ENCODE measurements around the gene ABTB2.

Gene ABTB2

DNA sequence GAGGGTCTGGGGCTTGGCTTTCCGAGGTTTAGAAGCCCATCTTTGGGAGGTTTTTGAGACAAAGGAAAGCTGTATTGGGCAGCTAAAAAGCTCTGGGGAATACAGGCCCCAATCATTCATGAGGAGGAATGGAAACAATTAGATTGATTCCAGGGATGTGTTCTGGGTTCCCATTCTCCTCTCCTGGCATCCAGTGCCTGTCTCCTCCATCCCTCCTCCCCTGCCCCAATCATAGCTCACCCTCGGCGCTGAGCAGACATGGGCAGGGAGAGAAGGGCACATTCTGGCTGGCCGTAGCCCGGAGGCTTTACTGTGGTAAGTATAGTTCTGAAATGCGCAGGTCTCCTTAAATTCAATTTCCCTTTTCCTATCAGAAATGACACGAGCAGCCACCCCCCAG lies 42.4 kb downstream of the ABTB2 start:
- DNase-seq (ENCODE audit: low spot score), result no peak

DNA sequence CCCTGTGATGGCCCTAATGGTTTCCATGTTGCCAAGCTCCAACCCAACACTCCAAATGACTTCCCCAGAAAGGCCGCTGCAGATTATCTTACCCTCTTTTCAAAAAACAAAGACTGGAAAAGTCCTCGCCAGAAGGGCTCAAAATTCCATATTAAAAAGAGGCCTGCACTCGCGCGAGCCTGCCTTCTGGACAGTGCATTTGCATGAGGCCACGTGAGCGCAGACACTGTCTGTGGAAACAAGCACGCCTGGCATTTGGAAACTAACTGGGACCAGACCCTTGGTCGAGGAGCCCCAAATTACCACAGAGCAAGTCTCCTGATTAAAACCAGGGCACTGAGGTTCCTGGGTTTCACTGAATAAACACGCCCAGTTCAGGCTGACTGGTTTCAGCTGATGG lies 42.9 kb downstream of the ABTB2 start:
- no peak for DNase-seq (ENCODE audit: low spot score)

DNA sequence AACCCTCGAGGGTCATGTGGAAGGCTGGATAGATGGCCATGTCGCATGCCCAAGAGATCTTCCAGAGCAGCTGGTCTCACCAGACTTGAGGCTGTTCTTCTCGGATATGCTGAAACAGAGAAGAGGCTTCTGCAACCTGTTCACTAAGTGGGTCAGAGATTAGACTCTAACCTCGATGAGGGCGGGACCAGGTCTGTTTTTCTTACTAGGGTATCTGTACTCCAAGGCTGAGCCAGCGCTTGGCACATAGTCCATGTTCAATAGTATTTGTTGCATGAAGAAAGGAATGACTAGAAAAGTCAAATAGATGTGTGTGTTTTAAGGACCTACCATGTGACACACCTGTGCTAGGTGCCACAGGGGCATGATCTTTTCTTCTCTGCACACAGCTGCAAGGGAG lies 43.6 kb downstream of the ABTB2 start:
- no peak for DNase-seq (ENCODE audit: low spot score)

DNA sequence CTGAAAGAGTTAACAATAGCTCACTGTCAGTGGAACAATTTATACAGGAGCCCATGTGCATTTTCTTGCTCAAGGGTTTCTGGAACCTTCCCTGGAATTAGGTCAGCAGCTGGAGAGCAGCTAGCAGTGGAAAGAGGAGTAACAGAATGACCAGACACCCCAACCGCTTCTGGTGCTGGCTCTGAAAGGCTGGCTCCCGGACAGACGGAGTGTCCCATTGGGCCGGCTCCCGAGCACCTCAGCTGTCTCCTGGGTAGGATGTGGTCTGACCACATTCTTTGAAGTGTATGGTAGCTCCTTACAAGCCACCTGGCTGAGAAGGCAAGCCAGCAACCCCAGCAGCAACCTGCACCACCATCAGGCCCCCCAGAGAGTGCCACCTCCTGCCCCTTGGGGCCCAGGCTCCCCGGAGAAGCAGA lies 44.7 kb downstream of the ABTB2 start:
- no peak for DNase-seq (ENCODE audit: low spot score)

DNA sequence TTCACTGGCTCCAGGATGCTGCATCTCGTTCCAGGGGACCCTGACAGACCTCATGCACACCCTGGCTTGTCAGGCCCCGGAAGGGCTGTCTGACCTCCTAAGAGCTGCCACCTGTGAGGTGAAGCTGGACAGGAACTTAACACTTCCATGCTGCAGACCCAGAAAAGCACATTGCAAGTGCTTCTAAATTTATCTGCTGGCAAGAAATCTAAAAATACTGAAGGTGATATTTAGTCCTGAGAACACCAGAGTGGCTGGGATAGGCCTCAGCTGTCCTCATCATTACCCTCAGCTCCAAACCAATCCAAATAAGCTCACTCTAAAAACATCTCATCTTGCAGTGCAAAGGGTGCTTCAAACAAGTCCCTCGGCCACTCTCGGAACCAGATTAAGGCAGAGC lies 46.7 kb downstream of the ABTB2 start:
- no peak for DNase-seq (ENCODE audit: low spot score)

DNA sequence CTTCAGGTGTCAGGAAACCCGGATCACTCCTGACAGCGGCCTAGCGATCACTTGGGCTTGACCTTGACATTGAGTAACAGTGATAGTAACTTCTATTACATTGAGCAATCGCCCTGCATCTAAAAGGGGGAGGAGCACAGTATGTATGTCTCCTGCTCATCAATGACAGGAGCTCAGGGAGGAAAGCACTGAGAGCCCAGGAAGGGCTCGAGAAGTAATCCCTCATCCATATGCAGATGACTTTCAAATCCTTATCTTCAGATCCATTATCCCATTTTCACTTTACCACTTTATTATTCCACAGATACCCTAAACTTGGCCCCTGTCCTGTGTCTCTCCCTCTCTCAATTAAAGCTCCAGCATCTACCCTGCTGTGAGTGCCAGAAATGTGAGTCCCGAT lies 47.8 kb downstream of the ABTB2 start:
- DNase-seq (ENCODE audit: low spot score), result no peak

DNA sequence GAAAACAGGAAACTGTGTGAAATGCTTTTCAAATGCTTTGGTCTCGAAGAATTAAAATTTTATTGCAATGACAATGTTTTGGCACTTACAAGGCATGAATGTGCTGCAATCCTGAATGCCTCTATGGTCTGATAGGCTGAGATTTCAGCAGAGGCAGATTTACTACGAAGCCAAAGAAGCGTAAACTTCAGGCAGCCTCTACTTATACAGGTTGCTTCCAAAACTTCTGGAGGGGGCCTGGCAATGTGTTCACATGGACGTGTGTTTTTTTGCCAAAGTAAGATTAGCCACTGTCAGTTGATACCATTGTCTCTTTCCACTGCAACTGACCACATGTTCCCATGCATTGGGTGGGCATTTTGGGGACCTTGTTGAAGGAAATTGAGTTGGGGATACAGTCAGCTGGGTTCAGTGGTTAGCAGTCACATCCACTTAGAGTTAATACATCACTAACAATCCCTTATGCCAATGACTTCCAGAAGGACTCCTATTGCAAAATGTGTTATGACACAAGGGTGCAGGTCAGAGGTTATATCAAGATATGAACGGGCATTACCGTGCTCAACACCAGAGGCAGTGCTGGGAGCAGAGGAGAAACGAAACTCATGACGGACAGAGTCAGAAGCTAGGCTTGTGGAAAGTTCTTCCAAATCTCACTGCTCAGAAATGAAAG lies 48.8 kb downstream of the ABTB2 start:
- DNase-seq (ENCODE audit: low spot score), result peak; percentile 52

DNA sequence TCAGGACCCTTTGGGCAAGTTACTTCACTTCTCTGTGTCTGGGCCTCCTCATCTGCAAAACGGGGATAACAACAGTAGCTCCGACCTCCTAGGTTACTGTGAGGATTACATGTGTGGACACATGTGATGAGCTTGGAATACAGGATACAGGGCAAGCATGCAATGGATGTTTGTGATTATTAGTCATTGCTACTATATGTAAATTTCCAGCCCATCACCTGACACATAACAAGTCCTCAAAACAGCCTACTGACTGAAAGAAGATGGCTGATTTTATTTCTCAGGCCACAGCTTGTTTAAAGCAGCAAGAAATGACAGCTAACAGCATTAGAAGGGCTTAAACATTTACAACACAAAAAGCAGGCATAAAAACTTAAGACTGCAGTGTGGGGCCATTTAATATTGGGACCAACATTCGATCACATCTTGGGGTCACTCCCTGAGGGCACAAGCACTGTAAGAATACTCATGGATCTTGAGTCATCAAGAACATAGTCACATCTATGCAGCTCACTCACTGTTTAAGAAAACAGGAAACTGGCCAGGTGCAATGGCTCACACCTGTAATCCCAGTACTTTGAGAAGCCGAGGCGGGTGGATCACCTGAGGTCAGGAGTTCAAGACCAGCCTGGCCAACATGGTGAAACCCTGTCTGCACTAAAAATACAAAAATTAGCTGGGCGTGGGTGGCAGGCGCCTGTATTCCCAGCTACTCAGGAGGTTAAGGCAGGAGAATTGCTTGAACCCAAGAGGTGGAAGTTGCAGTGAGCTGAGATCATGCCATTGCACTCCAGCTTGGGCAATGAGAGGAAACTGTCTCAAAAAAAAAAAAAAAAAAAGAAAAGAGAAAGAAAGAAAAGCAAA lies 49.5 kb downstream of the ABTB2 start:
- DNase-seq (ENCODE audit: low spot score), result no peak

DNA sequence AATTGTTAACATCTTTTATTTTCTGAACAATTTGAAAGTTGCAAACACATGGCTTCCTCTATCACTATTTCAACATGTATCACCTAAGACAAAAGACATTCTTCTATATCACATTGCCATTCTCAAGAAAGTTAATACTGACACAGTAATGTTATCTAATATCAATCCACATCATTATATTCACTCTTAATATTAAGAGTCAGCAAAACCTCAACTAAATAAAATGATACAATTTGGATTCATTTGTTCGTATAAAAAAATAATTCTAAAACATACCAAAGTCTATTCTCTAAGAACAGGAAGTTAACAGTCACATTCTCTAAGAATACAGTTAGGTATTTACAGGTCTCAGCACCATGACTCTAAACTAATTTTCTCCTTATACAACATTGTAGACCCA lies 52.0 kb downstream of the ABTB2 start:
- no peak for DNase-seq (ENCODE audit: low spot score)

DNA sequence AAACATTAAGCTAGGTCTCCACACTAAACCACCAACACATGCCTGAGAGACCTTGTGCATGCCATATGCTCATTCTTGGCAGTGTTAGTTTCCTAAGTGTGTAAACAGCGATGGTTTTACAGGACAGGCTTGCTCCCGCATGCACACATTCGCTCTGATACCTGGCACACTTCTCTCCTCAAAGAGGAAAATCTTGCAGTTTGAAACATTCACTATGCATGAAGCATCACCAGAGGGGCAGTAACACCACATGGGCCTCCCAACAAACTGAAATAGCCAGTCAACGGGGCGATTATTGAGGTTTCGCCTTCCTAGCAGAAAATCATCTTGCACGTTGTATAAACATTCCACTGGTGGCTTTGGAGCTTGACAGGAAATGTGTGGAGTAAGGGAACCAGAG lies 52.6 kb downstream of the ABTB2 start:
- no peak for DNase-seq (ENCODE audit: low spot score)

DNA sequence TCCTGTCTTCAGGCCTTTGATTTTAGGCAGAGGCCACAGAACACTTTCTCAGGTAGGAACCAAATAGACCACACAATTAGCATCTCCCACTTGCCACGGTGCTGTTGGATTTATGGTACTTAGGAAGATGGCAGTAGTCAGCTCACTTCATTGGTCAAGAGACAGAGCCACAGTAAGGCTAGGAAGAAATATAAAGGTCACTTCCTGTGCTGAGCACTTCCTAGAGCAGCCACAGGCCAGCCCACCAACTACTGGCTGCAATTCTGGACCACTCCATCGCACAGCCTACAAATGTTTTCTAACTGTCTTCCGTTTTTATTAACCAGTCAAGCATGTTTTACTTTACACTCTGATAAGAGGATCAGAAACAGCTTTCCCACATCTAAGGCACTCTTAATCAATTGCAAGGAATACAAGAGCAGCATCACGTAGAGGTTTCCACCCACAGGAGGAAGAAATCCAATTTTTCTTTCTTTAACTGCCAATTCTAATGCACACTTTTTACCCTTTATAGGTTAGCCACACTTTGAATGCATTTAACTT lies 54.7 kb downstream of the ABTB2 start:
- no peak for DNase-seq (ENCODE audit: low spot score)

DNA sequence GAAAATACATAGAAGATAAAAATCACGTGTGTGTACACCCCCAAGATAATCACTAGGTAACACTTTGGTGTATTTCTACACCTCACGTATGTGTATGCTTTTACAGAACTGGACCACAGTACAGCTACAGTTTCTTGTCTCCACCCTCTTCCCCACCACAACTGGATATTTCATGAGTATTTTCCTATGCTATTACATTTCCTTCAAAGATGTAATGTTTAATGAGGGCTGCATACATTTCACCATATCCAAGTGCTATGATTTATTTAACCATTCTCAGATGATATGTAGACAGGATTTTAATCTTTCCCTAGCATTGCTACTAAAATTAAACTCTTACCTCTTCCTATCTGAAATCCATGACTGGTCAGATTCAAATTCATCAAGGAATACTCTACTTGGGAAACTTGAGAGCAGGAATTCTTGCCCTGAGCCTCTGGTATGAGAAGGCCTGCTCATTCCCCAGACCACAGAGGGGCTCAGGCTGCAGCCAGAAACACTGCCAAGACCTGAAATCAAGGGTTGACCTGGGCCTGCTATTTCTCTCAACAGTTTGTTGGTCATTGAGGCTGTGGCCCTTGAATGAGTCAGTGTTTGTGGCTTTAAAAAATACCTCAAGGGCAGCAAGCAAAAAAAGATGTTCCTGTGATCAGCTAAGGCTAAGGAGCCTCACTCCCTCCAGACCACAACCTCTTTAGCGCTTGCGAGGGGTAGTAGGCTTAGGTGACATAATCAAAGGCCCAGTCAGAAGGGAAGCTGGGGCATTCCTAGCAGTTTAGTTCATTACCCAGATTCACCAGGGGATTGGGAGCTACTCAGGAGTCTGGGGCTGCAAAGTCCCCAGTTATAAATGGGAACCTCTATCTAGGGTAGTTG lies 55.5 kb downstream of the ABTB2 start:
- no peak for DNase-seq (ENCODE audit: low spot score)

DNA sequence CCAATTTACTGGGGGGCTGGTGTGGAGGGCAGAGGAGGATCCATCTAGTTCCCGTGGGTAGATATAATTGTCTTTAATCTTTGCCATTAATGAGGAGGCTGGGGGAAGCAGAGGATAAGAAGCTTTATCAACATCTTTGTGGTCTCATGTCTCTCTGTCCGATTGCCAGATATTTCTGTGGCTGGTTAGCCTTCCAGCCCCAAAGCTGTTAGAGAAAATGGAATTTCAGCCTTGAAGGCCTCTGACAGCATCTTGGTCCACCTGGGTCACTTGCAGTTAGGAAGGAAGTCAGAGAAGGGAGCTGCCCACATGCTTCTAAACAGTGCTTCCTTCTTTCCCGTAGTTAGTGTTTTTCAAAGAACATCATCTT lies 56.9 kb downstream of the ABTB2 start:
- no peak for DNase-seq (ENCODE audit: low spot score)

DNA sequence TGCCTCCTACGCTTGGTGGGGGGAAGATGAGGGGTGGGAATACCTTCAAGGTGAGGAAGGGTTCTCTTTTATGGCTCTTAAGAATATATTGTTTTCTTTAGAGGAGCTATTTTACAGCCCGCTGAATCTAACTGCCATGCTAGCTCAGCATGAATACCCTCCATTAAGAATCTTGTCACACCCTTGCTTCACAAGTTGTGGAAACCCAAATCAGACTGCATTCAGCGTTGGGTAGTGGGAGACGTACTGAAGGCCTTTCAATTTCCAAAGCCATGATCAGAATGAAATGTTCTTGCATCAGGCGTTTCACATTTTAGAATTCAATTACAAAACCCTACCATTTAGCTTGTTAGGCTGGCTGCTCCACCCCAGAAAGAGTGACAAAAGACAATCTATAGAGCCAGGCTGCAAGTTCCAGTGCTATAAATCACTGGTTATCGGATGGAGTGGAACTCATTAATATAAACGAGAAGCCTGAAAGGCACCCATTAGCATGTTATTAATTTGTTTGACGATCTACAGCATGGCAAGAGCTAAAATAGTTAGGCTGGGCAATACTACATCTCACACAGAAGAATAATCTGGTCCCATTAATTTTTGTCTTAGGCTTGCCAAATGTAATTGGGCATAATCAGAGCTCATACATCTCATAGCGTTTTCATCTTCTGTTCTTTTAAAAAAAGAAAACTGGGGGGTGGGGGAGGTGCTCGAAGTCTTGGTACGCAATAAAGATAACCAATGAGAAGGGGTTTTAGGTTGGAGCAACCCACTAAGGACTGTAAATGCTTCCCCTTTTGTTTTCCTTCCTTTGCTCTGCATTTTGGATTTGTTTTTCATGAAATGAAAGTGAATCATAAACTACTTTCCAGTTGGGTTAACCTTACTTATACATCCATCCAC lies 57.5 kb downstream of the ABTB2 start:
- no peak for DNase-seq (ENCODE audit: low spot score)

DNA sequence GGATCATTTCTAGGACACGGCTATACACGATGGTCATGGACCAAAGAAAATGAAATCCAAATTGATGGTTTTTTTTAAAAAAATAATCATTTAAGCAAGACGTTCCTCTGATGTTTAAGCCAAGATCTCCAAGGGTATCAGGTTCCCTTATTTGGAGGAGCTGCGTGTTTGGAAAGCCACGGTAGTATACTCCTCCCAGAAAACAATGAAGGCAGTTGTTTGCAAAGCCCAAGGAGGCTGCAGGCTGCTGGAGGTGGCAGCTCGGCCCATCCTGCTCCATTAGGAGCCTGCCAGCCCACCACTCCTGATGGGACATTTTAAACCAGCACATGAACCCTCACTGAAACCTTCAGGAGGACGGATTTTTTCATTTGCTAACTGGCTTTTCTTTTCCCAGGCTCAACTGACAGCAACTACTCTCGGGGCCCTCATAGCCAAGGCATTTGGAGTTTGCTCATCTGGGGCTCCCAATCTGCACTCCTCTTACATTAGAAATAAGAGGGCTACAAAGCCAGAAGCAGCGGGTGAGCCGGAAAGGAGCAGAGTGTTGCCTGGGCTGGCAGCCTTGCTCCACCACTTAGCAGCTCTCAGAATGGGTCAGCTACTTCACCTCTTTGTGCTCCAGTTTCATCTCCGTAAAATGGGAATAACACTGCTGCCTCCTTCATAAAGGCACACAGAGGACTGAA lies 58.4 kb downstream of the ABTB2 start:
- no peak for DNase-seq (ENCODE audit: low spot score)

DNA sequence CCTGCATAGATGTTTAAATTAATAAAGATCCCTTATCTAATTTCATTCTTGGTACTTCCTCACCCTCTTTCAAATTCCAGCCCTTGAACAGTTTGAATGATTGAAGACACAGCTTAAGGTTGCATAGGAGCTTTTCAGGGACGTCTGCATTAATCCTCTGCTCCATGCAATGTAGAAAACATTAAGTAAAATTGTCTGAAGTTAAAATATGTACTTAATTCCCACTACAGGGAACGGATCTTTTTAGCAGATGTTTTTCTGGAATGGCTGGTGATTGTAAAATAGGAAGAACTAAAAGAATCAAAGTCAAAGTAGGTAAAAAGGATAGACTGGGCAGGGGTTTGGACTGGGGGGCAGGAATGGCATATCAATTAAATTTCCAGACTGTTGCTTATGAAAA lies 58.9 kb downstream of the ABTB2 start:
- DNase-seq (ENCODE audit: low spot score), result no peak

DNA sequence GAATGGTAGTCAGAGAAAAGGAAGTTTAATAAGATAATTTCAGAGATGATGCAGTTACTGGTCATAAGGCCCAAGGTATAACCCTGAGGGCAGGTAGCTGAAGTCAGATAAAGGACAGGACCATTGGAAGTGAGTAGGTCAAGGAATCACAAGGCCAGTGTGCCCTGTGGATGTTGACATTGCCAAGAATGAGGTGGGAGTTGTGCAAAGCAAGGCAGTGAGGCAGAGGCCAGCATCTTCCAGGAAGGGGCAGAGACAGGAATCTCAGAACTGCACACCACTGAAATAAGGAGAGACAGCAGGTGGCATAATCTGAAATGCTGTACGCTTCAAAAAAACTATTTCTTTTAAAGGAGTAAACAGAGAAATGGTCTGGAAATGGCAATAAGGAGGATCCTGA lies 61.4 kb downstream of the ABTB2 start:
- DNase-seq (ENCODE audit: low spot score), result no peak

DNA sequence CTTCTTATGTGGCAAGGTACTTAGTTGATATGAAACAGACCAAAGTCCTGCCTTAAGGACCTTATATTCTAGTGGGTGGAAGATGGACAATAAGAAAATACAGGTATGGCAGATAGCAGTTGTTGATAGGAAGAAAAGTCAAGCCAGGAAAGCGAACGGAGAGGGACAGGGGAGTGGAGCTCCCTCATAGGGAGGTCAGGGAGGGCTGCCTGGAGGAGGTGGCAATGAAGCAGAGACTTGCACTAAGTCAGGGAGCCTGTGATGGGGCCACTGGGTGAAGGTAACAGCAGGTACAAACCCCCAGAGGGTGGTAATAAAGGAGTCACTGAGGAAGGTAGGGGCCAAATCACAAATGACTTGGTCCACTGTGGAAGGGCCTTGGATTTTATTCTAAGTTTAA lies 65.3 kb downstream of the ABTB2 start:
- no peak for DNase-seq (ENCODE audit: low spot score)

DNA sequence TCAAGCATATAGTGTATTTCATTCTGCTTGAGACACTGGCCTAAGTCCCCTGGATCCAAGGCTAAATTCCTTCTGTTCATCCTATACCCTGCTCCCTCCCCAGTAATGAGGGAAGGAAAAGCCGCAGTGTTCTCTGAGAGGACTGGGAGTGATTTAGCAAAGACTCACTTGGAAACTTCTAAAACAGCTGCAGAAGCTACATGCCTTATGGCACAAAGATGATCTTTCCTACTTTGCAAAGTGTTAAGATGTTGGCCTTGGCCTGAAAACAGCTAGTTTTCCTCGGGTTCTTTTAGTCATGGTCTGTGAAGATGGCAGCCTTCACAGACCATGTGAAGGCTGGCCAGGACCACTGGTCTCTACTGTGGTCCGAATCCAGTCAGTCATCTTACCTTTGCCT lies 65.7 kb downstream of the ABTB2 start:
- no peak for DNase-seq (ENCODE audit: low spot score)

DNA sequence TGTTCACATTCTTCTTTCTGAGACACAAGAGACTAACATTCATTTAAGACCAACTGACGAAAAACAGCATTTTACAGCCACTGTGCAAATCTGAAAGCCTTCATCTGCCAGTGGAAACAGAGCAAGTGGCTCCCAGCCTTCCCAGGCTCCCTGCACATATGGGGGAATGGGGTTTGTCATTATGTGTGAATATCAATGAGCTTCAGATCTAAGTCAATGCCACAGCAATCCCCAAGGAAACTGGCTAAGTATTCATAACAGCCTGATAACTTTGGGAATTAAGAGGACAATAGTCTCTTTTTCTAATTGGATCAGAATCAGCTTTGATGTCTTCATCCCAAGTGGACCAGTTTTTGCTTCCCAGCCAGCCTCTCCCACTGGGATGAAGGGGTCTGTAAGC lies 66.9 kb downstream of the ABTB2 start:
- no peak for DNase-seq (ENCODE audit: low spot score)

DNA sequence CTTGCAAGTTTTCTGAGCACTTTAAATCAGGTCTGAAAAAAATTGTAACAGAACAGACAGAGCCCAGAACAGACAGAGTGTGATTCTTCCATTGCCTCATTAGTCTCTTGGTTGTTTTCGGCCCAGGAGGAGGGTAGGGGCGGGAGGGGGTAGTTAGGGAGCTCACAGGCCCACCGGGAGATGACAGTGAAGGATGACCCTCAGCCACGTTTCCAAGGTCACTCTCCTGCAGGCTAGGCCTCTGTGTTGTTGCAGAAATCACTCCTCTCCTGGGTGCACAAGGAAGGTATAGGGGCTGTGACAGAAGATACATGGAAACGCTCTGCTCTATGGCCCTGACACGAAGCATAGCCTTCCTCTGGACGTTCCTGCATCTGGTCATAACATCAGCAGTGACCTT lies 69.3 kb downstream of the ABTB2 start:
- DNase-seq (ENCODE audit: low spot score), result no peak

All from HuH-7 (cell line).